GM21528 (cell line): ENCODE data around the gene CYP24A1.

ENCODE experiments used
- ATAC-seq: cut with Tn5 transposase; IDR thresholded peaks from one replicate; pipeline ENCODE4 v1.9.1; 2021; ENCODE audit warnings: mild to moderate bottlenecking, moderate library complexity; ENCODE audit not compliant: unreplicated experiment, low FRiP score

Gene CYP24A1

DNA sequence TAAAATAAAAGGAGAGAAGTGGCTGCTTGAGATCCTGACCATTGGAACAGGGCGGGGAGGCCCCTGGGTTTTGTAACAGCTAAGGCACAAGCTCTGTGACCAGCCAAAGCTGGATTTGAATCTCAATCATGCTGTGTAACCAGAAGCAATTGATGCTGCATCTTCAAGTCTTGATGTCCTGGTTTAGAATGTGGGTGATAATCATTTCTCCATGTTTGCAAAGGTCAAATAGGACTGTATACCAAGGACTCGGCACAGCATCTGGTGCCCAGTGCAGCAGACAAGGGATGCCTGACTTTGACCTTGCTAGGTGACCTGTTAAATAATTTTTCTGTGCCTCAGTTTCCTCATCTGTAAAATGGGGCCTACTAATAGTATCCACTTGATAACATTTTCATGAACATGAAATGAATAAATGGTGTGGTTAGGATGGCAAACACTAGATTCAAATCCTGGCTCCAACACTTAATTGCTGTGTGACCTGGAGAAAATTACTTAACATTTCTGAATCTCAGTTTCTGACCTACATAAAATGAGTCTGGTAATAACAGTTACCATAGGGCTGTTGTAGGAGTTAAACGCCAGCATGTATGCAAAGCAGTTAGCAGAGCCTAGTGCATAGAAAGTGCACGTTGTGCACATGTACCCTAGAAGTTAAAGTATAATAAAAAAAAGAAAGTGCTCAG, 57.1 kb downstream of the CYP24A1 start:
- ATAC-seq = no peak

DNA sequence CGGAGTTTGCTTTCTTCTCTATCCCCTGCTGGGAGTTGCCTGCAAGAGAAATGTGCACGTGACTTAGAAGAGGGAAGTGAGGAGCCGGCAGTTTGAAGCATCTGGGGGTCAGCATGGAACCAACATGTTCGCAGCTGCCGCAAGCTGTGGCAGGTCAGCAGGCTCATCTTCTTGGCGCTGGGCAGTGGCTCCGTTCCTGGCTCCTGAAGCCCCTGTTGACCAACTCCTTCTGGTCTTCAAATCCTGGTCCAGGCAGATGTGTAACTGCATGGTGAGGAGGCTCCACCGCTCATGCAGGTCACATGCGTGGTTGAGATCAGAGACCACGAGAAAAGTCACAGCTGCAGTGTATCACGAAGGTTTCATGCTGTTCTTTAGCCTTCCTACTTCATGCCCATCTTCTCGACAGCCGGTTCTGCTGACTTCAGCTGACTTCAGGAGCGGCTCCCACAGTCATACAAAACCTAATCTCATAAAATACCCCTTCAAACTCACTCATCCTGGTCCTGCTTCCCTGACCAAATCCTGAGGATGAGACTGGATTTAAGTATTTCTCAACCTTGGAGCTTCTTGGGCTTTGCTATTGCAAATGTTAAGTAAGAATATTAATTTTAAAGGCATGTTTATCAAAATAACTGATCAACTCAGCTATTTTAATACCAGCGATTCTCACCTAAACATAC, 58.5 kb downstream of the CYP24A1 start:
- ATAC-seq = no peak

DNA sequence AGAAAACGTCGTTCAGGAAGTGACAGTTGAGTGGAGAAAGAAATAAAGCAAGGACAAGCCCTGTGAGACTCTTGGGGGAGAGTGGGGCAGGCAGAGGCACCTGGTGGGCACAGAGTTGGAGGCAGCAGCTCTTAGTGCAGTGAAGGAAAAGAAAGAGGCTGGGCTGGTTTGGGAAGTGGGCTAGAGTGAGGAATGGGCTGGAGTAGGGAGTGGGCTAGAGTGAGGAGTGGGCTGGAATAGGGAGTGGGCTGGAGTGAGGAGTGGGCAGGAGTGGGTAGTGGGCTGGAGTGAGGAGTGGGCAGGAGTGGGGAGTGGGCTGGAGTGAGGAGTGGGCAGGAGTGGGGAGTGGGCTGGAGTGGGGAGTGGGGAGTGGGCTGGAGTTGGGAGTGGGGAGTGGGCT, 59.7 kb downstream of the CYP24A1 start:
- ATAC-seq = no peak

DNA sequence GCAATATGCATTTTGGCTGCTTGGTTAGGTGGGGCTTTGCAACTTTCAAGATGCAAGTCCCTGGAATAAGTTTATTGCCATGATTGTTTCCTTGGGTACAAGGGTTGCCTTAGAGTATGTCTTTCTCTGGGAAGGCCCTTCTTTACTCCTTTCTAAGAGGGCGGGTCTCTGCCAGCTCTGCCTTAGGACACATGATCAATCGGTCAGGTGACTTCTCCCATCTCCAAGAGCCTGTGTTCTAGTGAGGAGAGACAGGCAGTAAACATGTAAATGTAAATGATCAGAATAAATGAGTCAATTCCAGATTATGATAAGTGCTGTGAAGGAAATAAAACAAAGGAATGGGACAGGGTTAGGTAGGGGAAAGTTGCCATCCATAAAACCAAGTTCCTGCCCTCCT, 60.2 kb downstream of the CYP24A1 start:
- no peak for ATAC-seq

DNA sequence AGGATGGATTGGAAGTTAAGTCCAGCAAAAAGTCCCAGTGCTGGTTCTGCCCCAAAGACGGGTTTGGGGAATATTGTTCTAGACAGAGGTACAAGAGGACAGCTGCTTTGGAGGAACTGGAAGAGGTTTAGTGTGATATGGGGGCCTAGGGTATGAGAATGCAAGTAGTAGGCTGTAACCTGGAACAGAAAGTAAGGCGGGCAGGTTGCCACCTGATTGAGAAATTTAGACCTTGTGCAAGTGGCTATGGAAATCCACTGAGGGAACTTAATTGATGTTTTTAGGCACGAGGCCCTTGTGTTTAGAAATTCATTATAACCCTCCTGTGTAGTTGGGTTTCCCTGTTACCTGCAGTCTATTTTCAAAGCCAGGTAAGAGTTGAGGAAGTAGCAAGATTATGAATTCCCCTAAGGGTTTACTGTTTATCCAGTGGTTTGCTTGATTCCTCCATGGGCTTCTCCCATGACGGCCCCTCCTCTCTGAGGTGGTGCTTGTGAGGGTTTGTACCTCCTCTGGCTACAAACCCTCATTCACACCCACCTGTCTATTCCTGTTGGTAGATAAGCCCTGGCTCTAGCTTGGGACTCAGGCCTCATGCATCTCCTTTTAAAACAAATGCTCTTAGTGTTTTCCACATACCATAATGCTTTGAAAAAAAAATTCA, 61.4 kb downstream of the CYP24A1 start:
- ATAC-seq = no peak

DNA sequence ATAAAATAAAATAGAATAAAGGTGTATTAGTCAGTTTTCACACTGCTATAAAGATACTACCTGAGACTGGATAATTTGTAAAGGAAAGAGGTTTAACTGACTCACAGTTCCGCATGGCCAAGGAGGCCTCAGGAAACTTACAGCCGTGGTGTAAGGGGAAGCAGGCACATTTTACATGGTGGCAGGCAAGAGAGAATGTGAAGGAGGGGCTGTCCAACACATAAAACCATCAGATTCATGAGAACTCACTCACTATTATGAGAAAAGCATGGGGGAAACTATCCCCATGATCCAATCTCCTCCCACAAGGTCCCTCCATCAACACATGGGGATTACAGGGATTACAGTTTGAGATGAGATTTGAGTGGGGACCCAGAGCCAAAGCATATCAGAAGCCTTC, 62.3 kb downstream of the CYP24A1 start:
- ATAC-seq = no peak

DNA sequence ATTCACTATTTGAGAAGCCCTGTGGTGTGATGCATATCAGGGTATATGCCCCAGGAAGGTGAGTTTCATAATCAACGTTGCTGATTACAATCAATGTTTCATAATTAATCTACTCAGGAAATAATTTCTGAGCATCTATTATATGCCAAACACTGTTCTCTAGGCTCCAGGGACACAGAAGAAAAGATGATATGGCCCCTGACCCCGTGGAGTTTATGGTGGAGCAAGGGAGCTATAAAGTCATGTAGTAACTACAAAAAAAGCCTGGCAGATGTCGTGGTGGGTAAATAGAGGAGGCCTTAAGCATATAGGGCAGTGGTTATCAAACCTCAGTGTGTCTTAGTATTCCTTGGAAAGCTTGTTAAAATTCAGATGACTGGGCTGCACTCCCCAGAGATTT, 63.3 kb downstream of the CYP24A1 start:
- ATAC-seq = no peak

DNA sequence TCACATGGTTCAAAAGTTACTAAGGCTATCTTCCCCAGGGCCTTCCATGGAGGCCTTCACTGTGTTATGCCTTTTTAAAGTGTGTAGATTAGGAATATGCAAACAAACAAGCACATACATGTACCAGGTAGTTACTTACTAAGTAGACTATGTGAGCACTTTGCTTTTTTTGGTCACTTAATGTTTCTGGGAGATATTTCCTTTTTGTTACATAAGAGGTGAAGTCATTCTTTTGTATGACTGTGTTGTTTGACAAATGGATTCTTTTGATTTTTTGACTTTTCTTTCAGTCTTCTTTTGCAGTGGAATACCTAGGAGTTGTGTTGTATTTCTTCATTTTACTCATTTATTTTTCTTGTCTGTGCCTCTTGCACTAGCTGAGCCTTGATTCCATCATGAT, 63.7 kb downstream of the CYP24A1 start:
- no peak for ATAC-seq

DNA sequence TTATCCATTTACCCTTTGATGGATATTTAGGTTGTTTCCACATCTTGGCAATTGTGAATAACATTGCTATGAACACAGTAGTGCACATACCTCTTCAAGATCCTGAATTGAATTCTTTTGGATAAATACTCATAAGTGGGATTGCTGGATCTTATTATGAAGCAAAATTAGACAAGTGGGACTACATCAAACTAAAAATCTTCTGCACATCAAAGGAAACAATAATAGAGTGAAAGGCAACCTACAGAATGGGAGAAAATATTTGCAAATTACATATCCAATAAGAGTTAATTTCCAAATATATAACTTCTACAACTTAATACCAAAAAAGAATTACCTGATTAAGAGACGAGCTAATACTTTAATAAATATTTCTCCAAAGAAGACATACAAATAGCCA, 65.0 kb downstream of the CYP24A1 start:
- ATAC-seq = no peak

DNA sequence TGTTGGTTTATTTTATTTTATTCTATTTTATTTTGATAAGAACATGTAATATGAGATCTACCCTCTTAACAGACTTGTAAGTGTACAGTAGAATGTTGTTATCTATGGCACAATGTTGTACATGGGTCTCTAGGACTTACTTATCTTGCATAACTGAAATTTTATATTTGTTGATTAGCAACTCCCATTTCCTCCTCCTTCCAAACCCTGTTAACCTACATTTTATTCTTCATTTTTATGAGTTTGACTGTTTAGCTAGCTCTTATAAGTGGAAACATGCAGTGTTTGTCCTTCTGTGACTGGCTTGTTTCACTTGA, 65.5 kb downstream of the CYP24A1 start:
- ATAC-seq = no peak

DNA sequence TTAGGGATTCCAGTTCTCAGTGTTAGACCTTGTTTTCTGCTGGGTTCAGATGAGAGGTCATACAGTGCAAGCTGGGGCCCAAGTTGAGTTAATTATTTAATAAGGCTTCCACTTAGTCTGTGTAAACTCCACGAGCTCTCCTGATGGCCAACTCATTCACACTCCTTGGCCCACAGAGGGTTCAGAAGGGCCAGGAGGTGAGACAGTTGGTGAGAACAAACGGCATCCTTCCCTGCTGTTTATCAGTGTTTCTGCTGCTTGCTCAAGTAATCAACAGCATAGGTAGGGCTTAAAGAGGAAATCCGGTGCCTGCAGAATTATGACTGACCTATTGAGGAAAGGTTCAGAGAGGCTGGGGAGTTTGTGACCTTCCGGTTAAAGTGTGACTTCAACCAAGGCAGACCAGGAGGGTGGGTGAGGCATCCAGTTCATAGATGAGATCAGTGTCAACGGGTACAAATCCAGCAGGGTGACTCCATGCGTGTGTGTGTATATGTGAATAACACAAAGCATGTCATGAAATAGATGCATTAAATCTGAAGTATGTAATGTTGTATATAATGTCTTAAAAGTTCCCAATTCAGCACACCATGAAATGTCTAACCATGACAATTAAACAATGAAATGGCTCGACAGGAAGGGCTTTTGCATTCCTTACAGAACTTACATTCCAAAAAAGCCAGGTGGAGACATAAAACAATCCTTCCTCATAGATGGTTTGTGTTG, 66.0 kb downstream of the CYP24A1 start:
- no peak for ATAC-seq

DNA sequence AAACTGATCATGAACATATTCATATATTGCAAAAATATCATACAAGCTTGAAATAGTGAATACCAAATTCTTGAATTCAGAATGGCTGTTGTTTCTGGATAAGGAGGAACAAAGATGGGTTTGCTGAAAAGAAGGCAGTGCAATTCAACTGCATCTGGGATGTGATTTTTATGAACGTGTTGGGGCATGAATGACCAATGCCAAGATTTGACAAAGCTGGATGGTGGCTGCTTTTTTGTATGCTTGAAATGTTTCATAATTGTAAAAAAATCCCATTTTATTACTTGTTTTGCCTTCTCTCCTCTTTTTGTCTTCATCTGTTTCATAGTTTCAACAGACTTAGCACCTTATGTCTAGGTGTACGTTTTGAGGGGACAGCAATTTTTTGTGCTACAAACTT, 66.6 kb downstream of the CYP24A1 start:
- ATAC-seq = no peak

DNA sequence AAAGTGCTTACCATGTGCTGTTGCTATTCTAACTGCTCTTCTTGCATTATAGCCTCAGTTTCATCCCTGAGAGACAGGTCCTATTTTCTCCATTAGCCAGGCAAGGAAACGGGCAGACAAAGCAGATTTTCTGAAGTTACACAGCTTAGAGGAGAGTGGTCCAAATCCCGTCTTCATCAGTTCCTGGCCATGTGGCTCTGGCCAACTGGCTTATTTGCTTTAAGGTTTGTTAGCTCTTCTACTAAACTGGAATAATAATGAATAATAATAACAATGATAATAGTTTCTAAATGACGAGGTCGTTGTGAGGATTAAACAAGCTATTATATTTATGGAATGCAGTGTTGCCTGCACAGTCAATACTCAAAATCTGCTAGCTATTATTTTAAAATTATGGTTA, 67.6 kb downstream of the CYP24A1 start:
- ATAC-seq = no peak

DNA sequence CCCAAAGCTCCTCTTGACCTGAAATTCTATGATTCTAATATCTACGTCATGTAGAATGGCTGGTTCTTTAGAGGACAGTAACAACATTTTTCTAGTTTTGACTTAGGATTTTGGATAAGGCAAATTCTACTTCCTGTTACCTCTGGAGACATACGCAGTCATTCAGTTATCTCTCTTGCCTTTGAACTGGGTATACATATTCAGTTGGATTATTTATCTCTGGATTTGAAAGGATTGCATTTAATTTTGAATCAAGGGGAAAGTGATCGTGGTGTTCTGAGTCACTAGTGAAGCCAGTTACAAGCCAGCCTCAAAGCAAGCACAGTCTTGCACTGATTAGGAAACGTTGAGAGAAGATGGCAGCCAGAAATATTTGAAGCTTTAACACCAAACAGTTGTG, 68.1 kb downstream of the CYP24A1 start:
- ATAC-seq = no peak

DNA sequence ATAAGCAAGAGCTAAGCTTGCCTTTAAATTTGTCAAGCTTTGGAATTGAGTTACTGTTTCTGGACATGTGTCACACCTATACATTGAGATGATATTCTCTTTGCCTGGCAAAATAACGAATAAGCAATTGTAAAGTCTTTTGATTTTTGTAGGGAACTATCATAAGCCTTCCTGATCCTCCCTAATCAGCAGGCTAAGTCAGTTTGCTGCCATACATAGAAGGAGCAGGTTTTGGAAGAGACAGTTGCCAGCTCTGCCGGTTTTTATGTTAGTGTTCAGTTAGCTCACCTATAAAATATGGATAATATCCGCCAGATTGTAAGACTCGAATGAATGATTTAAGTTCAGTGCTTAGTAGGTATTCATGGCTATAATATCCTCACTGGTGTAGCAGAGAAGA, 69.0 kb downstream of the CYP24A1 start:
- ATAC-seq = no peak

DNA sequence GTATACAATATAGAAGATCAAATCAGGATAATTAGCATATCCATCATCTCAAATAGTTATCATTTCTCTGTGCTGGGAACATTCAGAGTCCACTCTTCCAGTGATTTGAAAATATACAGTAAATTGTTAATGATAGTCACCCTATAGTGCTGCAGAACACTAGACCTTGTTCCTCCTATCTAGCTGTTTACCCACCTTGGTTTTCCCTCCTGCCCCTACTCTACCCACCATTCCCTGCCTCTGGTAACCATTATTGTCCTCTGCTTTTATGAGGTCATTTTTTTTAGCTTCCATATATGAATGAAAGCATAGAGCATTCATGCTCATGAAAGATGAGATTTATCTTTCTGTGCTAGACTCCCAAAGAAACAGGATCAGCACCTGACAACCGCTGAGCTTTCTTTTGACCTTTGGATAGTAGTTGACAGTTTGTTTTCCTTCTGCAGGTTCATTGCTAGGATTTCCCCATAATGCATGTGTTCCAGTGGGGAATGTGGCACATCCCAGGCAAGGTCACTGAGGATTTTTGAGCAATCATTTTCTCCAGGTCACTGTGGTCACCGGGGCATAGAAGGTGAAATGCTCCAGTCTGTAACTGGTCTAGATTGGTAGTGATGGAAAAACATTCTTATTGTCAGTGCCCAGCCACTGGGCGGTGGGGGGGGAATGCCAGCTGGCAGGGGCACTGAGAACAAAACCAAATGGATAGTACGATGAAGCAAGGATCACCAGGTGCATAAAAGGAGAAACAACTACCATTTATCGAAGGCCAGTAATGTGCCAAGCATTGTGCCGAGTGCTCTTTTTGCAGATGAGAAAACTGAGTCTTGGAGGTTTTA, 69.8 kb downstream of the CYP24A1 start:
- ATAC-seq = no peak
